ENCODE measurements around the gene COL15A1.

GRCh38 chr9:99104459-99105151 lies 160.9 kb downstream of the COL15A1 start, which contains the start of gene TGFBR1:
- TF ChIP-seq CTCF (conservative IDR thresholded peaks at IDR 0.05; ENCODE audit: low read depth, low read length) (no peak), EZH2 (IDR thresholded peaks at IDR 0.05; ENCODE audit: borderline replicate concordance, low read depth, low read length, poor library complexity, severe bottlenecking) (no peak)

Measured in A673 (cell line).